ENCODE measurements around the gene NFASC. TPM values are rescaled to one million over a fixed set of nuclear protein-coding genes. Genes with fewer than 3 reads are reported as not detected.
A peak's percentile ranks its signal among the peaks of the same experiment; 100 is the strongest.

NFASC gene
- total and polyA plus RNA-seq, 4 experiments from 2014 or later = not detected

DNA sequence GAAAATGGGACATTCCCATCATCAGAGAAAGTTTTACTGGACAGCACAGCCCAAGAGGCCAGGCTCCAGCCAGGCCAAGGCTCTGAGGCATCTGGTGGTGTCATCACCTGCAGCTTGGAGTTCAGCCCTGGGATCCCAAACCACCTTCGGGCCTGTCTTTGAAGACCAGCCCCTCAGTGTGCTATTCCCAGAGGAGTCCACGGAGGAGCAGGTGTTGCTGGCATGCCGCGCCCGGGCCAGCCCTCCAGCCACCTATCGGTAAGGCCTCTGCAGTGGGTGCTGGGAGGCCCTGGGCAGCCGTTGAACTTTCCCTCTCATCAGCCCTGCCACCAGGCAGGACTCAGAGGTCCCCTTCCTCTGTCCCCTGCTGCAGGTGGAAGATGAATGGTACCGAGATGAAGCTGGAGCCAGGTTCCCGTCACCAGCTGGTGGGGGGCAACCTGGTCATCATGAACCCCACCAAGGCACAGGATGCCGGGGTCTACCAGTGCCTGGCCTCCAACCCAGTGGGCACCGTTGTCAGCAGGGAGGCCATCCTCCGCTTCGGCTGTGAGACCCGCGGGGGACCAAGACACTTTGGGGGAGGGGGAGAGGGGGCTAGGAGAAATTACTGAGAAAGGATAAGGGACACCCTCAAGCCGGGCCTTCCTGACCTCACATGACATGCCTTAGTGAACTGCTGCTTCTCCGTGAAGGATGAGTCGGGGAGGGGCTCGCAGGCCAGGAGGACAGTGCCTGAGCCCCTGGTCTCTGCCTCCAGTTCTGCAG is 187.3 kb downstream of the NFASC start:
- Mint-ChIP-seq H3K4me3 (no peak overlapping the region), H3K9me3 (no peaks in the 10 kb centered on the region), H3K27me3 (peaks cover 1 to 6% of the 10 kb centered on the region in 2 donors), H3K27ac (no peak overlapping the region), H3K4me1 (no peaks in the 10 kb centered on the region), H3K36me3 (no peaks in the 10 kb centered on the region)
- intact Hi-C loops (cut with micrococcal nuclease) = no loop called here
- no peak for DNase-seq
- no peak overlapping the region for H3K4me3 ChIP-seq (ENCODE audit: low read length in 2 of 2)
- H3K9me3 ChIP-seq (ENCODE audit: control insufficient read depth in 1 of 2, low read length in 2 of 2) = no peaks in the 10 kb centered on the region
- ChIA-PET CTCF (ENCODE audit: partially characterized antibody) (no interaction called here), POLR2A (ENCODE audit: partially characterized antibody) (no interaction called here)
- H3K4me1 ChIP-seq (ENCODE audit: insufficient read depth, low read length) = no peaks in the 10 kb centered on the region
- no peaks in the 10 kb centered on the region for H3K36me3 ChIP-seq (ENCODE audit: insufficient read depth, low read length)
- H3K27ac ChIP-seq (ENCODE audit: low read depth, low read length) = no peak overlapping the region
- no peaks in the 10 kb centered on the region for H3K27me3 ChIP-seq (ENCODE audit: insufficient read depth, low read length)

DNA sequence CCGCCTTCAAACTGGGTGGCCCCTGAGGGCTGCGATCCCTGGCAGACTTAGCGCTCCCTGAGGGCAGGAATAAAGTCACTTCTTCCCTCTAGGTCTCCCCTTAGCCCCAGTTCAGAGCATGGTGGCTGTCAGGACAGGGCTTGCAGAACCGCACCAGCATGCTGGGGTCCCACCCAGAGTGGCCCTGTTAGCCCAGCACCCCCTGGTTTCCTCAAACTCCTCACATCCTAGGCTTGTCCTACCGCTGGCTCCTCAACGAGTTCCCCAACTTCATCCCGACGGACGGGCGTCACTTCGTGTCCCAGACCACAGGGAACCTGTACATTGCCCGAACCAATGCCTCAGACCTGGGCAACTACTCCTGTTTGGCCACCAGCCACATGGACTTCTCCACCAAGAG is 188.2 kb downstream of the NFASC start:
- Mint-ChIP-seq H3K4me1 (peaks cover 0 to 2% (median 0%) of the 10 kb centered on the region in 4 donors), H3K9me3 (no peaks in the 10 kb centered on the region), H3K27ac (peak overlapping the region in 1 of 7 donors; percentile 56), H3K36me3 (no peaks in the 10 kb centered on the region), H3K4me3 (no peak overlapping the region), H3K27me3 (peaks cover 0 to 1% of the 10 kb centered on the region in 2 donors)
- no peak for DNase-seq
- no peaks in the 10 kb centered on the region for H3K27me3 ChIP-seq (ENCODE audit: insufficient read depth, low read length)
- no peak overlapping the region for H3K27ac ChIP-seq (ENCODE audit: low read depth, low read length)
- POLR2A ChIA-PET (ENCODE audit: partially characterized antibody) = no interaction called here
- CTCF ChIA-PET (ENCODE audit: partially characterized antibody) = no interaction called here
- no peaks in the 10 kb centered on the region for H3K36me3 ChIP-seq (ENCODE audit: insufficient read depth, low read length)
- H3K4me3 ChIP-seq (ENCODE audit: low read length in 2 of 2) = no peak overlapping the region
- intact Hi-C loops (cut with micrococcal nuclease) = no loop called here
- no peaks in the 10 kb centered on the region for H3K9me3 ChIP-seq (ENCODE audit: control insufficient read depth in 1 of 2, low read length in 2 of 2)
- no peaks in the 10 kb centered on the region for H3K4me1 ChIP-seq (ENCODE audit: insufficient read depth, low read length)

- Mint-ChIP-seq H3K9me3 (no peaks in the 10 kb centered on the region), H3K27ac (no peak overlapping the region), H3K36me3 (no peaks in the 10 kb centered on the region), H3K4me3 (no peak overlapping the region), H3K4me1 (peaks cover 0 to 2% (median 0%) of the 10 kb centered on the region in 4 donors), H3K27me3 (peaks cover 0 to 1% of the 10 kb centered on the region in 2 donors)
- Histone ChIP-seq H3K27ac (ENCODE audit: low read depth, low read length) (no peak overlapping the region), H3K9me3 (ENCODE audit: control insufficient read depth in 1 of 2, low read length in 2 of 2) (no peaks in the 10 kb centered on the region), H3K27me3 (ENCODE audit: insufficient read depth, low read length) (no peaks in the 10 kb centered on the region), H3K4me3 (ENCODE audit: low read length in 2 of 2) (no peak overlapping the region), H3K36me3 (ENCODE audit: insufficient read depth, low read length) (no peaks in the 10 kb centered on the region), H3K4me1 (ENCODE audit: insufficient read depth, low read length) (no peaks in the 10 kb centered on the region)
- intact Hi-C loops (cut with micrococcal nuclease) = no loop called here
- no peak for DNase-seq
- ChIA-PET POLR2A (ENCODE audit: partially characterized antibody) (no interaction called here), CTCF (ENCODE audit: partially characterized antibody) (no interaction called here)
Observed at GRCh38 chr1:205059660-205060059, 189.0 kb downstream of the NFASC start.

DNA sequence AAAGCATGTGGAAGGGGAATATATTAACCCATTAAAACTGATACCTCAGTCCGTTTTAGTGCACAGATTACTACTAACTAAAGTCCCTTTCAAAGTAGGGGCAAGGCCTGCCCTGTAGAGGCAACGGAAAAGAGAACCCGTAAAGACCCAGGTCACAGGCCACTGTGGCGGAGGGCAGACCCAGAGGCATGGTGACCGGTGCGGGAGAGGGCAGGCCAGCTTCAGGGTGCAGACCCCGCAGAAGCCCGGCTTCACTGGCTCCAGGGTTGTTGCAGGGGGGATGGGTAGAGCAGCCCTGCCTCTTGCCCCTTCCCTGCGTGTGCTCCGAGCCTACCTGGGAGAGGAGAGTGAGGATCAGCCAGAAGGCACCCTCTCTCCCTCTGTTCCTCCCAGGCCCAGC is 190.1 kb downstream of the NFASC start:
- H3K9me3 Mint-ChIP-seq = no peaks in the 10 kb centered on the region

GRCh38 chr1:205061227-205061626 is 190.6 kb downstream of the NFASC start:
- Histone ChIP-seq H3K4me3 (ENCODE audit: low read length in 2 of 2) (no peak overlapping the region), H3K36me3 (ENCODE audit: insufficient read depth, low read length) (no peaks in the 10 kb centered on the region), H3K27me3 (ENCODE audit: insufficient read depth, low read length) (no peaks in the 10 kb centered on the region), H3K27ac (ENCODE audit: low read depth, low read length) (no peak overlapping the region), H3K9me3 (ENCODE audit: control insufficient read depth in 1 of 2, low read length in 2 of 2) (no peaks in the 10 kb centered on the region), H3K4me1 (ENCODE audit: insufficient read depth, low read length) (no peaks in the 10 kb centered on the region)
- Mint-ChIP-seq H3K4me3 (no peak overlapping the region), H3K36me3 (no peaks in the 10 kb centered on the region), H3K27me3 (peaks cover 0 to 1% of the 10 kb centered on the region in 2 donors), H3K27ac (no peak overlapping the region), H3K9me3 (no peaks in the 10 kb centered on the region), H3K4me1 (peaks cover 0 to 2% (median 0%) of the 10 kb centered on the region in 4 donors)
- no peak for DNase-seq
- CTCF ChIA-PET (ENCODE audit: partially characterized antibody) = interaction anchor here (0.7 to 3.3 kb wide), 27 partner anchors 9 to 270 kb away, joined by 3 to 44 read pairs (median 5); no protein-coding TSS in a partner anchor
- POLR2A ChIA-PET (ENCODE audit: partially characterized antibody) = no interaction called here
- intact Hi-C loops (cut with micrococcal nuclease) = loop anchor here (1.0 kb wide), 2 partner anchors 72 to 86 kb away; no protein-coding TSS in a partner anchor

More for the DNA sequence above, 190.1 kb downstream of the NFASC start:
- H3K9me3 ChIP-seq (ENCODE audit: control insufficient read depth in 1 of 2, low read length in 2 of 2) = no peaks in the 10 kb centered on the region
- Mint-ChIP-seq H3K27me3 (peaks cover 0 to 1% of the 10 kb centered on the region in 2 donors), H3K36me3 (no peaks in the 10 kb centered on the region), H3K4me1 (peaks cover 0 to 2% (median 0%) of the 10 kb centered on the region in 4 donors), H3K27ac (no peak overlapping the region), H3K4me3 (no peak overlapping the region)
- no peaks in the 10 kb centered on the region for H3K36me3 ChIP-seq (ENCODE audit: insufficient read depth, low read length)
- H3K4me3 ChIP-seq (ENCODE audit: low read length in 2 of 2) = no peak overlapping the region
- H3K27ac ChIP-seq (ENCODE audit: low read depth, low read length) = no peak overlapping the region
- DNase-seq = no peak
- ChIA-PET POLR2A (ENCODE audit: partially characterized antibody) (no interaction called here), CTCF (ENCODE audit: partially characterized antibody) (interaction anchor here (1.0 to 3.3 kb wide), 12 partner anchors 9 to 87 kb away, joined by 3 to 44 read pairs (median 6); no protein-coding TSS in a partner anchor)
- no peaks in the 10 kb centered on the region for H3K27me3 ChIP-seq (ENCODE audit: insufficient read depth, low read length)
- intact Hi-C loops (cut with micrococcal nuclease) = loop anchor here (1.0 kb wide), 2 partner anchors 71 to 85 kb away; no protein-coding TSS in a partner anchor
- H3K4me1 ChIP-seq (ENCODE audit: insufficient read depth, low read length) = no peaks in the 10 kb centered on the region

DNA sequence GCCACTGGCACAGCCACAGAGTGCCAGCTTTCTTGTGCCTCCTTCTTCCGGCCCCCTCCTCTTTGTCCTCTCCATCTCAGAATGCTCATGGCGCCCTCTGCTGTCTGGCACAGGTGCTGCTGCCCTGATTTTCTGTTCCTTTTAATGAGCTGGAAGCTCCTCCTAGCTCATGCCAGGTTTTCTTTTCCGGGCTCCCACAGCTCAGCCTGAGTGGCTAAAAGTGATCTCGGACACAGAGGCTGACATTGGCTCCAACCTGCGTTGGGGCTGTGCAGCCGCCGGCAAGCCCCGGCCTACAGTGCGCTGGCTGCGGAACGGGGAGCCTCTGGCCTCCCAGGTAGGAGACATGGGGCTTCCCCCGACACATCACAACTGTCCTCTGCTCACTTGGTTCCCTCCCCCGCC is 191.0 kb downstream of the NFASC start:
- POLR2A ChIA-PET (ENCODE audit: partially characterized antibody) = interaction anchor here (0.8 kb wide), 1 partner anchor 72 kb away, joined by 4 read pairs; no protein-coding TSS in a partner anchor
- no peaks in the 10 kb centered on the region for H3K9me3 Mint-ChIP-seq
- Histone ChIP-seq H3K36me3 (ENCODE audit: insufficient read depth, low read length) (no peaks in the 10 kb centered on the region), H3K27me3 (ENCODE audit: insufficient read depth, low read length) (no peaks in the 10 kb centered on the region), H3K4me3 (ENCODE audit: low read length in 2 of 2) (no peak overlapping the region), H3K27ac (ENCODE audit: low read depth, low read length) (no peak overlapping the region), H3K4me1 (ENCODE audit: insufficient read depth, low read length) (no peaks in the 10 kb centered on the region), H3K9me3 (ENCODE audit: control insufficient read depth in 1 of 2, low read length in 2 of 2) (no peaks in the 10 kb centered on the region)
- peak overlapping the region in 1 of 8 donors; percentile 36 for H3K4me3 Mint-ChIP-seq
- no peak overlapping the region for H3K27ac Mint-ChIP-seq
- intact Hi-C loops (cut with micrococcal nuclease) = loop anchor here (1.0 kb wide), 2 partner anchors 72 to 86 kb away; no protein-coding TSS in a partner anchor
- peak; percentile 59 to 66 (median 63) for DNase-seq
- no peaks in the 10 kb centered on the region for H3K36me3 Mint-ChIP-seq
- peaks cover 0 to 2% (median 0%) of the 10 kb centered on the region in 4 donors for H3K4me1 Mint-ChIP-seq
- CTCF ChIA-PET (ENCODE audit: partially characterized antibody) = interaction anchor here (0.6 to 3.3 kb wide), 30 partner anchors 10 to 270 kb away, joined by 3 to 44 read pairs (median 4); partner anchors contain the start of gene CNTN2
- H3K27me3 Mint-ChIP-seq = peaks cover 0 to 1% of the 10 kb centered on the region in 2 donors

DNA sequence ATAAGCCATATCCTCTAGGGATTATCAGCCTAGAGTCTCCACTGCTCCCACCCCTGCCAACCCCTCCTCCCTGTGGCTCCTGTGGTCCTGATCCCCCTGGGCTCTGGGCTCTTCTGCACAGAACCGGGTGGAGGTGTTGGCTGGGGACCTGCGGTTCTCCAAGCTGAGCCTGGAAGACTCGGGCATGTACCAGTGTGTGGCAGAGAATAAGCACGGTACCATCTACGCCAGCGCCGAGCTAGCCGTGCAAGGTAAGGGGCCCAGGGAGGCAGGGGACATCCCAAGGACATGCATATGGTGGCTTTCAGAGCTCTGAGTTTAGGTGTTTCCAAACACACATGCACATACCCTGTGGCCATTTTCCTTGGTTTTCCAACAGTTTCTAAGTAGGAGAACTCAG is 191.7 kb downstream of the NFASC start:
- H3K4me1 ChIP-seq (ENCODE audit: insufficient read depth, low read length) = no peaks in the 10 kb centered on the region
- H3K9me3 ChIP-seq (ENCODE audit: control insufficient read depth in 1 of 2, low read length in 2 of 2) = no peaks in the 10 kb centered on the region
- DNase-seq = no peak
- no peaks in the 10 kb centered on the region for H3K27me3 ChIP-seq (ENCODE audit: insufficient read depth, low read length)
- Mint-ChIP-seq H3K27ac (no peak overlapping the region), H3K36me3 (no peaks in the 10 kb centered on the region), H3K4me1 (peaks cover 0 to 2% (median 0%) of the 10 kb centered on the region in 4 donors), H3K9me3 (no peaks in the 10 kb centered on the region), H3K4me3 (no peak overlapping the region), H3K27me3 (peaks cover 0 to 1% of the 10 kb centered on the region in 2 donors)
- H3K27ac ChIP-seq (ENCODE audit: low read depth, low read length) = no peak overlapping the region
- POLR2A ChIA-PET (ENCODE audit: partially characterized antibody) = interaction anchor here (0.8 kb wide), 1 partner anchor 73 kb away, joined by 4 read pairs; no protein-coding TSS in a partner anchor
- CTCF ChIA-PET (ENCODE audit: partially characterized antibody) = interaction anchor here (0.6 to 3.3 kb wide), 19 partner anchors 10 to 195 kb away, joined by 3 to 44 read pairs (median 5); partner anchors contain the start of gene CNTN2
- H3K4me3 ChIP-seq (ENCODE audit: low read length in 2 of 2) = no peak overlapping the region
- no peaks in the 10 kb centered on the region for H3K36me3 ChIP-seq (ENCODE audit: insufficient read depth, low read length)
- intact Hi-C loops (cut with micrococcal nuclease) = no loop called here
